Testis (tissue), 3 donors: ENCODE results near the gene BBS12. TPM values are rescaled to one million over a fixed set of nuclear protein-coding genes. Genes with fewer than 3 reads are reported as not detected.

Source experiments
- DNase-seq: peaks from one replicate; pipeline ENCODE4 v3.0.0-alpha.2; 2019
- H3K27ac ChIP-seq, 2 donors: fragments of 200-600 bp; sonication (generic); one replicate each; pipeline ENCODE4 v1.5.1; 2019
- H3K27me3 ChIP-seq: fragments of 200-600 bp; sonication (generic); one replicate; pipeline ENCODE4 v1.5.1; 2019
- H3K36me3 ChIP-seq: fragments of 200-600 bp; sonication (generic); one replicate; pipeline ENCODE4 v1.5.1; 2017; ENCODE audit warnings: low read depth; ENCODE audit errors: missing control alignments
- H3K4me1 ChIP-seq: fragments of 200-600 bp; sonication (generic); one replicate; pipeline ENCODE4 v1.5.1; 2019
- H3K4me3 ChIP-seq, 2 donors: fragments of 200-600 bp; sonication (generic); one replicate each; pipeline ENCODE4 v1.5.1; 2017 to 2019
- H3K9me3 ChIP-seq: fragments of 200-600 bp; sonication (generic); one replicate; pipeline ENCODE4 v1.5.1; 2017
- POLR2A ChIP-seq: fragments of 450-650 bp; IDR thresholded peaks from one replicate; pipeline ENCODE4 v1.6.1; 2017; ENCODE audit warnings: antibody characterized with exemption, mild to moderate bottlenecking, moderate library complexity
- WGBS, 2 donors: methylation state at CpG; one replicate each; pipeline ENCODE4 v1.1.5; 2018; 5-methylcytosine and 5-hydroxymethylcytosine counted together
- intact Hi-C: fragments of 100-400 bp; cut with DNase I; formaldehyde crosslinking; loops from one replicate; pipeline ENCODE4 v1.15.1; 2023; ENCODE audit warnings: low total_unique reads
- polyA plus RNA-seq: library from polyadenylated mRNA; stranded (reverse); fragments of 350-450 nt; fragmentation: Illumina TruSeq; extraction: RNeasy Lipid Tissue Mini Kit (QIAGEN cat#74804); gene quantifications from one replicate; pipeline ENCODE4 v1.2.3, GENCODE V29; 2014; ENCODE audit warnings: low read depth, low replicate concordance; ENCODE audit not compliant: insufficient read depth
- total RNA-seq, 2 donors: library from RNA; depleted of rRNA; stranded (reverse); fragments of >200 nt; gene quantifications; one replicate each; pipeline ENCODE4 v1.2.3, GENCODE V29; 2016
- TF ChIP-seq, protein P1 (sequence below), 3 experiments: fragments of 450-650 bp in 2 of 3; fragments of 200-600 bp in 1 of 3; sonication (generic) in 1 of 3; IDR thresholded peaks; one replicate each; pipeline ENCODE4 v1.5.1; 2016 to 2019; ENCODE audit warnings: antibody characterized with exemption in 3 of 3, mild to moderate bottlenecking in 2 of 3, moderate library complexity in 1 of 3

The BBS12 gene
- total and polyA plus RNA-seq, 3 donors from 2014 or later: 5.0 to 15.7 (median 7.5) TPM

DNA sequence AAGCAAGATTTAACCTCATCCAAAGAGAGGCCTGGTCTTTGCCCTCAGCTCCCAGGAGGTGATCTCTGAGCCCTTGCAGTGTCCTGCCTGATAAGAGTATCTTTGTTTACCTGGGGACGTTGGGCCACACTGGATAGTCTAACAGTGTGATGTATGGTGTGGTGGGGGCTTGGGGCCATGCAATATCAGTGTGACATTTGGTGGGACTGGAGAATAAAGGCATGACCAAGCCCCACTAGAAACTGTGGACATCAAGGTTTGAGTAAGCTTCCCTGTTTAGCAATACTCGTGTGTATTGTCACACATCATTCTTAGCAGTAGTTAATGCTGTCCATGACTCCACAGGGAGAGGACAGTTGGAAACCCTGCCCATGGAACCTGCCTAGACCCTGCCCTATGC, 34.4 kb downstream of the BBS12 start:
- no peak overlapping the region for H3K4me3 ChIP-seq
- no peaks in the 10 kb centered on the region for H3K4me1 ChIP-seq
- TF ChIP-seq POLR2A: no peak
- TF ChIP-seq, protein P1, sequence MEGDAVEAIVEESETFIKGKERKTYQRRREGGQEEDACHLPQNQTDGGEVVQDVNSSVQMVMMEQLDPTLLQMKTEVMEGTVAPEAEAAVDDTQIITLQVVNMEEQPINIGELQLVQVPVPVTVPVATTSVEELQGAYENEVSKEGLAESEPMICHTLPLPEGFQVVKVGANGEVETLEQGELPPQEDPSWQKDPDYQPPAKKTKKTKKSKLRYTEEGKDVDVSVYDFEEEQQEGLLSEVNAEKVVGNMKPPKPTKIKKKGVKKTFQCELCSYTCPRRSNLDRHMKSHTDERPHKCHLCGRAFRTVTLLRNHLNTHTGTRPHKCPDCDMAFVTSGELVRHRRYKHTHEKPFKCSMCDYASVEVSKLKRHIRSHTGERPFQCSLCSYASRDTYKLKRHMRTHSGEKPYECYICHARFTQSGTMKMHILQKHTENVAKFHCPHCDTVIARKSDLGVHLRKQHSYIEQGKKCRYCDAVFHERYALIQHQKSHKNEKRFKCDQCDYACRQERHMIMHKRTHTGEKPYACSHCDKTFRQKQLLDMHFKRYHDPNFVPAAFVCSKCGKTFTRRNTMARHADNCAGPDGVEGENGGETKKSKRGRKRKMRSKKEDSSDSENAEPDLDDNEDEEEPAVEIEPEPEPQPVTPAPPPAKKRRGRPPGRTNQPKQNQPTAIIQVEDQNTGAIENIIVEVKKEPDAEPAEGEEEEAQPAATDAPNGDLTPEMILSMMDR (IDR thresholded peaks at IDR 0.05): no peak
- H3K9me3 ChIP-seq: no peaks in the 10 kb centered on the region
- H3K27ac ChIP-seq: no peak overlapping the region
- intact Hi-C loops: no loop called here
- H3K27me3 ChIP-seq: no peaks in the 10 kb centered on the region
- no peak for DNase-seq
- H3K36me3 ChIP-seq: no peaks in the 10 kb centered on the region
- 70 to 89% methylated on average over 2 of the region's 2 CpGs for WGBS, 2 donors

DNA sequence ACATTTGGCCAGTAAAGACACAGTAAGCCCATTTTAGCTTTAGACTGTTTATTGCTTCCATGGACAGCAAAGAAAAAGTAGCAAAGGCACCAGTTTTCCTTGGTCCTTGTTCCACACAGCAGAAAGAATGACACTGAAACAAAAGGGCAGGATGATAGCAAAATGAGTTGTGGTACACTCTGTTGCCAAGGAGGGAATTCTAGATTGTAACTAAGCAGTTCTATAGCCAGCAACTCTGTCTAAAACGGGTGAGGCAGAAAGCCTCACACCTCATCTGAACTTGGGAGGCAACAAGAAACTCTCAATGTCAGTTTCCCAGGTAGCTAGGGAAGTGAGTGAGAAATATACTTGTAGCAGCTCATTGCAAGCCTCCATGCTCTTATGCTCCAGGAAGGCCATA, 39.2 kb downstream of the BBS12 start:
- H3K4me3 ChIP-seq: no peak overlapping the region
- WGBS, 2 donors: 38 to 55% methylated on average over 1 of the region's 1 CpG
- no peaks in the 10 kb centered on the region for H3K27me3 ChIP-seq
- no peaks in the 10 kb centered on the region for H3K9me3 ChIP-seq
- TF ChIP-seq, protein P1 (IDR thresholded peaks at IDR 0.05): no peak
- no peak overlapping the region for H3K27ac ChIP-seq
- H3K36me3 ChIP-seq: no peaks in the 10 kb centered on the region
- no peak for DNase-seq
- no peaks in the 10 kb centered on the region for H3K4me1 ChIP-seq
- intact Hi-C loops: no loop called here

DNA sequence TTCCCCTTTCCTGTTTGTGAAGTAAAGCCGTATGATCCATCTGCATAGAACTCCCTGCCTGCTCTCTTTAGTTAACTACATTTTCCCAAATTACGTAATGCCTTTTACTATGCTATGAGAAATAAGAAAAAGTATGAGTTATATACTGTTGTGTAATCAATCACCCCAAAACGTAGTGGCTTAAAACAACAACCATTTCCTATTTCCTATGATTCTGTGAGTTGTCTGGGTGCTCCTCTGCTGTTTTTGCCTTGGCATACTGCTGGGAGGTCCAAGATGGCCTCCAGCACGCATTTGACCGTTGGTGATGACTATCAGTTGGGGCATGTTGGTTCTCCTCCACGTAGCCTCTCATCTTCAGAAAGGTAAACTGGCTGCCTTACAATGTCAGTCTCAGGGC, 39.8 kb downstream of the BBS12 start:
- intact Hi-C loops: no loop called here
- H3K36me3 ChIP-seq: no peaks in the 10 kb centered on the region
- no peaks in the 10 kb centered on the region for H3K27me3 ChIP-seq
- no peak for TF ChIP-seq POLR2A
- TF ChIP-seq, protein P1 (IDR thresholded peaks at IDR 0.05): no peak
- H3K4me1 ChIP-seq: no peaks in the 10 kb centered on the region
- DNase-seq: no peak
- H3K27ac ChIP-seq: no peak overlapping the region
- WGBS, 2 donors: 80 to 89% methylated on average over 6 of the region's 6 CpGs
- no peaks in the 10 kb centered on the region for H3K9me3 ChIP-seq
- no peak overlapping the region for H3K4me3 ChIP-seq

DNA sequence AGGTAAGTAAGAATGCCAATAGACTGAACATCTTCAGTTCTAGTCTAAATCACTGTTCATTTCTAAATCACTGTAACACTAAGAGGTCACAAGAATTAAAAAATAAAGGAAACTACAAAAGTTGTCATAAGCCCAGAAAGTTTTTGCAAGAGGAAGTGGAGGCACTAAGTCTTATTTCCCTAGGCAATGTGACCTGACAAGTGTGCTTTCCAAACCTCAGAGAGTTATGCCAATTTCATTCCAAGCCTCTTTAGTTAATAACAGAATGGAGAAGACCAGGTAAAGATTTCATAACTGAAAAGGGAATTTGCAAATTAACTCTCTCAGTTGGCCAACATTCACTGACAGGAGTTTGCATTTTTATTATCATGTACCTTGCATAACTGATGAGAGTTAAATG, 40.5 kb downstream of the BBS12 start:
- Histone ChIP-seq H3K36me3 (no peaks in the 10 kb centered on the region), H3K27me3 (no peaks in the 10 kb centered on the region), H3K27ac (no peak overlapping the region), H3K9me3 (no peaks in the 10 kb centered on the region), H3K4me3 (no peak overlapping the region), H3K4me1 (no peaks in the 10 kb centered on the region)
- intact Hi-C loops: no loop called here
- DNase-seq: no peak
- TF ChIP-seq, protein P1 (IDR thresholded peaks at IDR 0.05): no peak
- TF ChIP-seq POLR2A: no peak

DNA sequence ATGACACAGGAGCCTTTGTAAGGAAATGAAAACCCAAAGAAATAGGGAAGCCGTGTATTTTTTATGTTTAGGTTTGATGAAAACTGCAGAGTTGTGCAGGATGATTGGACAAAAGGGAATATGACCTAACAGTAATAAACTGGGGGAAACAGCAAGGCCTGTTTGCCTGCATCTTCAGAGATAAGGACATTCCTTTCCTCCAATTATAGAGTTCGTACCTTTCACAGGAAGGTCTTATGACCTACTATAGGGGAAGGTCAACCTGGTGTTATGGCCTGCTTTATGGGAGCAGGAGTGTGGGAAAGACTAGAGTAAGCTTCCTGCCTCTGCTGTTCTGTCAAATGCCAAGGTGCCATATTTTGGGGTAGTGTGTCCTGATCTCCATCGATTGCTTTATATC, 42.5 kb downstream of the BBS12 start:
- WGBS, 2 donors: 75 to 77% methylated on average over 3 of the region's 3 CpGs
- no peaks in the 10 kb centered on the region for H3K4me1 ChIP-seq

More for the DNA sequence above, 42.5 kb downstream of the BBS12 start:
- DNase-seq: no peak
- Histone ChIP-seq H3K27ac (no peak overlapping the region), H3K36me3 (no peaks in the 10 kb centered on the region), H3K4me3 (no peak overlapping the region), H3K27me3 (no peaks in the 10 kb centered on the region), H3K9me3 (no peaks in the 10 kb centered on the region)
- TF ChIP-seq, protein P1 (IDR thresholded peaks at IDR 0.05): no peak
- TF ChIP-seq POLR2A: no peak
- intact Hi-C loops: no loop called here
